ENCODE measurements around the gene TMEM178B.

GRCh38 chr7:141203177-141203576 is 129.3 kb downstream of the TMEM178B start:
- TF ChIP-seq CTCF (IDR thresholded peaks at IDR 0.05) (no peak), SIN3A (IDR thresholded peaks at IDR 0.05; ENCODE audit: borderline replicate concordance, insufficient read depth, low read depth, low read length) (no peak), REST (IDR thresholded peaks at IDR 0.05; ENCODE audit: insufficient read depth in 1 of 2, low read depth in 2 of 2, low read length in 1 of 2) (no peak), POLR2AphosphoS5 (IDR thresholded peaks at IDR 0.05; ENCODE audit: low read depth, low read length) (no peak), TCF7L2 (IDR thresholded peaks at IDR 0.05; ENCODE audit: low read depth, low read length) (no peak)

Measured in Panc1 (cell line).